ENCODE data around the gene CT83.

Gene CT83, protein sequence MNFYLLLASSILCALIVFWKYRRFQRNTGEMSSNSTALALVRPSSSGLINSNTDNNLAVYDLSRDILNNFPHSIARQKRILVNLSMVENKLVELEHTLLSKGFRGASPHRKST

DNA sequence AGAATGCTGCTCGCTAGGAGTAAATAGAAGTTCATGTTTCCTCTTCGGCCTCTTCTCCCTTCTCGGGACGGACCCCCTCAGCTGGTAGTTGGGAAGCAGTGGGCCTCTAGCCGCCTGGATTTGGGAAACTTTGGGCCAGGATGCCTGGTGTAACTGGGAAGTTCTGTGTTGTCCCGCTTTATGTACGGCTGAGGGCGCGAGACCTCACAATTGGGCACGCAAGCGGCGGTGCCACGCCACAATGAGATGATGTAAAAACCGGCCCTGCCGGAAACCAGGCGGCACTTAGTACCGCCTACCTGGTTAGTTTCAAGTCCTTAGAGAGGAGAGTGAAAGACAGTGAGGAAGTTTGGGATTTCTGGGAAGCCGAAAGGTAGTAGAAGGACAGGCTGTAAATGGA is at the start of gene CT83:
CT83 (minus strand) TSS at position 155 of the 400 bp plus-strand sequence; CDS start at position 35, 120 bp downstream.
- no peak for DNase-seq (ENCODE audit: low spot score)

DNA sequence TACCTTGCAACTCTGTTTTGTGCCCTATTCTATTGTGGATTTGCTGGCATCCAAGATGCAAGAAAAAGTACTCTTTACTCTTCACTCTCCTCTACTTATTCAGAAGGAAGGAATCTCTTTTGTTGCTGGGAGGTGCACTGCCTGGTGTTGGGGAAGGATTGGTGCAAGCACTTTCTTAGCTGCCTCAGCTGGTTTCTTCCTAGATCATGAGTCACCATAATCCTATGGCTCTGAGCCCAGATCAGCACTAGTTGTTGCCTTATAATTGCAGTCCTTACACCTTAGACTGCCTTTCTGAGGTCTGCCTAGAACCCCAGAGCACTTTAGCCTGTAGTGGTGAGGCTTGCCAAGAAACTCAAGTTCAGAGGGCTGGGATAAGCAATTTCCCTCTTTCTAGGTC is 37.0 kb upstream of the CT83 start:
- no peak for DNase-seq (ENCODE audit: low spot score)

DNA sequence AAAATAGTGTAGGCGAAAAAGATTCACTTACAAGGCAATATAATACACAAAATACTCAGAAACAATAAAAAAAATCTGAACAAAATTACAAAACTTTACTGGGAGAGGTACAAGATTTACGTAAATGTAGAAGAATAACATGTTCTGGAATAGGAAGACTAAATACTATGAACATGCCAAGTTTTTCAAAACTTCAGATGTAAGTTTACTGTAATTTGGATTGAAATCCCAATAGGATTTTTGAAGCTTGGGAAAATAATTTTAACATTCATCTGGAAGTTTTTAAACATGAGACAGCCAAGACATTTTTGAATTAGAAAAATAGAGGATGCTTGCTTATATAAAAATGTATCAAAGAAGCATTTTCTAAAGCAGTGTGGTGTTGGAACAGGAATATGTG is 30.5 kb upstream of the CT83 start:
- no peak for DNase-seq (ENCODE audit: low spot score)

DNA sequence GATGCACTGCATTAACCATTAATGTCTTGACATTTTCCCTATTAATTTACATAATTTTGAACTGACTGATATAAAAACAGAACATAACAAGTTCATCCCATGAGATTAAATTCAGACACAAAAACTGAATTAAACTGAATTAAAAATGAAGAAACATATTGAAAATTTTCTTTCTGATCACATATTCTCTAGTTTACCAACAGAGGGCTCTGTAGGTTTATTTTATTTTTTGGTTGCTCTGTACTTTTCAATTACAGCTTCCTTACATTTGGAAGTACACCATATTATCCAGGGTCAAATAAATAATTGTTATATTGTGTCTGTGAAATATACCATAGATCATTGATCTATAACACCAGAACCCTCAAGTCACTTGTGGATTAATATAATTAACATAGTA is 27.3 kb upstream of the CT83 start:
- DNase-seq (ENCODE audit: low spot score): no peak

DNA sequence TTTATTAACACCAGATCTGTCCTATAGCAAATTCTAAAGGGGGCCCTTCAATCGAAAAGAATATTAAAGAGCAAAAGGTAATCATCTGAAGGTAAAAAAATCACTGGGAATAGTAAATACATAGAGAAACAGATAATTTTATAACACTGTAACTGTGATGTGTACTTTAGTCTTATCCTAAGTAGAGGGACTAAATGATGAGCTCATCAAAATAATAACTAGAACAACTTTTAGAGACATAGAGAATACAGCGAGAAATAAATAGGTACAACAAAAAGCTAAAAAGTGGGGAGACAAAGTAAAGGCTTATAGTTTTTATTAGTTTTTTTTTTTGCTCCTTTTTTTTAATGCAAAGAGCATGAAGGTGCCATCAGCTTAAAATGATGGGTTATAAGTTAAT is 17.3 kb upstream of the CT83 start:
- no peak for DNase-seq (ENCODE audit: low spot score)

DNA sequence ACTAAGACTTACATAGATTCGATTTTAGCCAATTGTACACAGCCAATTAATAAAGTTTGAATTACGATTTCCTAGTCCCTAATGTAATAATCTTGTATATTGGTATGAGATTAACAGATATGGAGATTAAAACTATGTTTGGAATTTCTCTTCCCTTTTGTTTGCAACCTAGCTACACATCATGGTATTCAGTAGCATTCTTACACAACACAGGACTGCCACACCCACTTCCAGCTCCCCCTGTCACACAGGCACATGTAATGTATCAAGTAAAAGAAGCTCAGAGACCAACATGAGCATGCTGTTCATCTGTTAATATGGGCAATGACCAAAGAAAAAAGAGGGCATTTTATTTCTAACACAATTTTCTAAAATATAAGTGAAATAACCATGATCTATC is 13.6 kb downstream of the CT83 start:
- no peak for DNase-seq (ENCODE audit: low spot score)

DNA sequence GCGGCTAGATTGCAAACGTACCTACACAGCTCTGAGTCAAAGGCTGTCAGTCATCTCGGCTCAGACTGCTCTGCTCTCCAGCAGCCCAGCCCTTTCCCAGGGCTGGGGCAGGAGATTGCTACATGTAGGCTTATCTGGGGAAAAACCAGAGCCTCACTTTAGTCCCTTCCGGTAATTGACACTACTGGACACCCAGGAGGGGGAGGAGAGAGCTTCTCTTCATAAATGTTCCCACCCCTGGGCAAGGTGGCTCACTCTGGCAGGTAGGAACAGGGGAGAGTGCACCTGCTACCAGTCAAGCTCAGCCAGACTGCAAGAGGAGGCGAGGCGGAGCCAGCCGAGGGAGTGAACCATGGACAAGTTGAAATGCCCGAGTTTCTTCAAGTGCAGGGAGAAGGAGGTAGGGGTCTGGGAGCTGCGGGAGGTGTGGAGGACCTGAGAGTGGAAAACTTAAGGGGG is 26.4 kb downstream of the CT83 start, which contains the start of gene SLC6A14:
SLC6A14 (plus strand) TSS at position 249 of the 459 bp plus-strand sequence; CDS start at position 353, 104 bp downstream.
- no peak for DNase-seq (ENCODE audit: low spot score)

DNA sequence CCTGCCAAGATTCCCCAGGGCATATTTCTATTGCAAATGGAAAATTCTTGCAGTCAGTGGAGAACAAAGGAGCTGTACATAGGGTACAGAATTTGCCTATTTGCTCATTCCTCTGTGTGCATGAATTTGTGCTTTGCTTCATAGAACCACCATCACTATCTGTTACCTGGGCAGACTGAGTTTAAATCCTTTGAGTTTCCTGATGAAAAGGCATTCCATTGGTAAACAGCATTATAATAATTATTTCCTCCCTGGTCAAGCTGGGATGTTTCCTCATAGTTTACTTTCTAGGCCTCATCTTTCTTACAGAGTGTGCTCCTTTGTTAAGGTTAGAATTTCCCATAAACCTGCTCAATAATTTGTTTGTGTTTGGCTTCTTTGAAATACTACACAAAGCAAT is 27.2 kb downstream of the CT83 start:
- no peak for DNase-seq (ENCODE audit: low spot score)

DNA sequence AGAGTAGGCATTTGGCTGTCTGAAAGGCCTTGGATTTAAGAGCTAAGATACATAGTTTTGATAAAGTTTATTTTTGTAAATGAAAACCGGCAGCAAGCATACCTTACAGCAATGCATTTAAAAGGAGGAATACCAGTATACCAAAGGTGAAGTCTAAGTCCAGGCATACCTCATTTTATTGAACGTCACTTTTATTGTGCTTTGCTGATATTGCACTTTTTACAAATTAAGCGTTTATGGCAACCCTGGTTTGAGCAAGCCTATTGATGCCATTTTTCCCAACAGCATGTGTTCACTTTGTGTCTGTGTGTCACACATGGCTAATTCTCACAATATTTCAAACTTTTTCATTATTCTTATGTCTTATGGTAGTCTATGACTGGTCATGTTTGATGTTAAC is 34.8 kb downstream of the CT83 start:
- DNase-seq (ENCODE audit: low spot score): no peak

DNA sequence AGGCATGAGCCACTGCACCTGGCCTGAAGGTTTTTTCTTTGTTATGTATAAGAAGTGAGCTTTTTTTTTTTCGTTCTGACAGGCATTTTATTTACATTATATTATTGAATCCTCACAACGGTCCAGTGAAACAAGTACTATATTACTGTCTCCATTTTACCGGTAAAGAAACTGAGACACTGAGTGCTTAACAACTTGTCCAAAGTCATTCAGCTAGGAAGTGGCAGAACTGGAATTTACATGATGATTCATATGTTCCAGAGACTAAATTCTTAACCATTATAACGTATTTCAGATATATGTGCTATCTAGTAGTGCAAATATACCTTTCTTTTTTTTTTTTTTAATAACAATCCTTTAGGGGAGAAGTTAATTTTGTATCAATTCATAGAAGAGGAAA is 44.8 kb downstream of the CT83 start:
- DNase-seq (ENCODE audit: low spot score): no peak

DNA sequence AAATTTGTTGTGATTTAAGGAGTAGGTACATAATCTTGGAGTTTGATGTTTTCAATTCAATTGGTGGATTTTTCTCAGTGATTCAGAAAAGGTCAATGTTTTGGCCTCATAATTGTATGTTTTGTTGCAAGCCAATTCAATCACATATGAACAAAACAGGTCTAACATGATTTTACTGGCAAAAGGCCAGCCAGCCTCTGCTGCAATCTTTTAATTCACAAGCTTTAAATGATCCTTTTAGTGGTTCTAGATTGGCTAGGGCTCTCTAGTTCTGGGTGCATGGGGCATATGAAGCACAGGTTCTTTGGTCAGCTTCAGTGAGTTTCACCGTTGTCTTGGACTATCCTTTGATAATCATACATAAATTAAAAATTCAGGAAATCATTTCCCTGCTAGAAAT is 45.6 kb downstream of the CT83 start:
- no peak for DNase-seq (ENCODE audit: low spot score)

DNA sequence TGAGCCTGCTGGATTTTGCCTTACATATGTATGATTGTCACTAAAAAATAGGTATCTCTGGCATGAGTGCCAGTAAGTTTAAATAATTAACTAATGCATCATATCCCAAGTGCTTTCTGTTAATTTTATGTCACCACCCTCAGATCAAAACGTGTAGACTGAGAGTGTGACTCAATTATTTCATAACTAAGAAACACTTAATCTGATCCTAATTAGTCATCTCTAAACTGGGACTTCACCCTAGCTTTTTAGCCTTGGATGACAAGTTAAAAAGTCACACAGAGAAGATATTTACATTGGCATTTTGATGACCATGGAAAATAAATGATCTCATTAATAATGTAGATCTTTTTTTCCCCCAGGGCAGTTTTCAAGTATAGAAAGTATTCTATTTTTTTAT is 49.5 kb downstream of the CT83 start:
- no peak for DNase-seq (ENCODE audit: low spot score)
